ENCODE data around the gene SEPTIN2. TPM values are rescaled to one million over a fixed set of nuclear protein-coding genes. Genes with fewer than 3 reads are reported as not detected.
"Not testable (repeated sequence)": the region's sequence is repeated elsewhere in the genome, so short reads cannot be mapped to it uniquely, and the experiment has no call there.

Gene SEPTIN2
- total RNA-seq, 1 experiment from 2014 or later, result 342 TPM

DNA sequence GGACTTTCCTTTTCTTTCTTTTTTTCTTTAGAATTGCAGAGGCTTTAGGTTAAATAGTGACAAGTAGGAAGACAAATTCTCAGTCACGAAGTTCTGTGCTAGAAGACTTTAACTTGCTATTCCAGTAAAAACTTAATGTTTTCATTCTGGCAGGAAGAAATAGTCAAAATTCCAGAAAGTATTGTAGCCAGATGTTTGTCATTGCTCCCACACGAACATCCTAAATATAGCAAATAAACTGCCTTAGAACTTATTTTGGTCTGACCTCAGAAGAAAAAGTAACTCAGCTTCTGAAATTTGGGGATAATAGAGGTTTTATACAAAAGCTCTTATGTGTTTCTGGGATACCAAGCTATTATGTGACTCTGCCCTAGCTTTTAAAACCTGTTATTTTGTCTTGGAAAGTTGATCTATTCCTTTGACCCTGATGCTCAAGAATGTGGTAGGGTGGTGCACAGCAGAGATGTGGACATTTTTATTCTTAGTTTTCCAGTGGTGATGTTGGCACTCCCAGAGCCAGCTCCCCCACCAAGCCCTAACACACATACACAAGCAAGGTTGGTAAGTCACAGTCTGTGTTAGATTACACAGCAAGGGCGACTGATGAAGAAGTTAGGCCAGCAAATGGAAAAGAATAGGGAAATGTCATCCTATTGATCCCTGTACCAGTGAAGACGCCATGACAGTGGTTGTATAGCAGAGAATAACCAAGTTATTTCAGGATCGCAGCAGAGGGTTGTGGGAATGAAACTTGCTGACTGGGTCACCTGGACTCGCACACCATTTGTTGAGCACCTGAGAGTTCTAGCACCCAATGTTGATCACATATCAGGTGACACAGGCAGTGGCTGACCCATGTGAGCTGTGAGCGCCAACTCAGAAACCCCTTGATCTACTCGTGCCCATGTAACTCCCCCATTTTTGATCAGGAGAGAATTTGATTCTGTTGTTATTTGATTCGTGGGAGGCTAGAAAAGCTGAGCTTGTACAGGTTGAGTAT is 64.1 kb downstream of the SEPTIN2 start:
- Histone ChIP-seq H3K4me3 (ENCODE audit: low read depth, low read length, poor library complexity, severe bottlenecking) (no peak overlapping the region), H3K9me3 (ENCODE audit: low read depth, low read length, poor library complexity, severe bottlenecking) (no peaks in the 10 kb centered on the region), H3K36me3 (ENCODE audit: insufficient read depth, low read length, poor library complexity, severe bottlenecking) (peaks cover 3% of the 10 kb centered on the region), H3K27ac (ENCODE audit: low read depth, low read length, poor library complexity, severe bottlenecking) (no peak overlapping the region), H3K27me3 (replicated peaks; ENCODE audit: insufficient read depth, low read depth, low read length, poor library complexity) (no peaks in the 10 kb centered on the region), H3K4me1 (ENCODE audit: insufficient read depth, low read length, poor library complexity, severe bottlenecking) (no peaks in the 10 kb centered on the region)
- TF ChIP-seq EZH2 (IDR thresholded peaks at IDR 0.05; ENCODE audit: borderline replicate concordance, low read depth, low read length, poor library complexity, severe bottlenecking), result no peak
- no peak for TF ChIP-seq CTCF (conservative IDR thresholded peaks at IDR 0.05; ENCODE audit: low read depth, low read length)
- BruUV-seq (replicated peaks), result no TSS peak
- intact Hi-C loops (cut with micrococcal nuclease; ENCODE audit: unreplicated experiment), result no loop called here
- CTCF ChIA-PET, result no interaction called here
- POLR2A ChIA-PET (ENCODE audit: low non-redundant PET), result no interaction called here
- DNase-seq (ENCODE audit: low spot score), result no peak

- H3K27ac ChIP-seq (ENCODE audit: low read depth, low read length, poor library complexity, severe bottlenecking), result no peak overlapping the region
- no peak for DNase-seq (ENCODE audit: low spot score)
- no peaks in the 10 kb centered on the region for H3K9me3 ChIP-seq (ENCODE audit: low read depth, low read length, poor library complexity, severe bottlenecking)
- BruUV-seq (replicated peaks), result no TSS peak
- intact Hi-C loops (cut with micrococcal nuclease; ENCODE audit: unreplicated experiment), result no loop called here
- no peaks in the 10 kb centered on the region for H3K4me1 ChIP-seq (ENCODE audit: insufficient read depth, low read length, poor library complexity, severe bottlenecking)
- CTCF ChIA-PET, result no interaction called here
- POLR2A ChIA-PET (ENCODE audit: low non-redundant PET), result interaction anchor here (0.6 kb wide), 1 partner anchor 24 kb away, joined by 4 read pairs; no protein-coding TSS in a partner anchor
- peaks cover 3% of the 10 kb centered on the region for H3K36me3 ChIP-seq (ENCODE audit: insufficient read depth, low read length, poor library complexity, severe bottlenecking)
- TF ChIP-seq EZH2 (IDR thresholded peaks at IDR 0.05; ENCODE audit: borderline replicate concordance, low read depth, low read length, poor library complexity, severe bottlenecking) (no peak), CTCF (conservative IDR thresholded peaks at IDR 0.05; ENCODE audit: low read depth, low read length) (no peak)
- H3K4me3 ChIP-seq (ENCODE audit: low read depth, low read length, poor library complexity, severe bottlenecking), result no peak overlapping the region
- H3K27me3 ChIP-seq (replicated peaks; ENCODE audit: insufficient read depth, low read depth, low read length, poor library complexity), result no peaks in the 10 kb centered on the region
These were observed 66.1 kb downstream of the SEPTIN2 start for GRCh38 chr2:241381872-241382271.

- DNase-seq (ENCODE audit: low spot score); H3K36me3 ChIP-seq (ENCODE audit: insufficient read depth, low read length, poor library complexity, severe bottlenecking); H3K4me1 ChIP-seq (ENCODE audit: insufficient read depth, low read length, poor library complexity, severe bottlenecking); H3K9me3 ChIP-seq (ENCODE audit: low read depth, low read length, poor library complexity, severe bottlenecking); H3K4me3 ChIP-seq (ENCODE audit: low read depth, low read length, poor library complexity, severe bottlenecking); H3K27me3 ChIP-seq (replicated peaks; ENCODE audit: insufficient read depth, low read depth, low read length, poor library complexity); H3K27ac ChIP-seq (ENCODE audit: low read depth, low read length, poor library complexity, severe bottlenecking); CTCF ChIA-PET; intact Hi-C loops (cut with micrococcal nuclease; ENCODE audit: unreplicated experiment); BruUV-seq (replicated peaks): not testable (repeated sequence)
- POLR2A ChIA-PET (ENCODE audit: low non-redundant PET), result interaction anchor here (0.6 kb wide), 1 partner anchor 306 kb away, joined by 6 read pairs; no protein-coding TSS in a partner anchor
These were observed 69.7 kb downstream of the SEPTIN2 start for GRCh38 chr2:241385450-241385849.

All from A673 (cell line).